HUES64 (cell line): ENCODE data around the gene RAB6C.
"Not testable (repeated sequence)": the region's sequence is repeated elsewhere in the genome, so short reads cannot be mapped to it uniquely, and the experiment has no call there.

Experiments
- H3K27ac ChIP-seq: 2 replicates; pipeline ENCODE4 v1.7.0; 2013; ENCODE audit warnings: low read depth, low read length, inconsistent platforms
- H3K27me3 ChIP-seq: 2 replicates; pipeline ENCODE4 v1.6.1; 2013; ENCODE audit warnings: mild to moderate bottlenecking, low read length; ENCODE audit not compliant: insufficient read depth
- H3K36me3 ChIP-seq: 2 replicates; pipeline ENCODE4 v1.6.1; 2013; ENCODE audit warnings: mild to moderate bottlenecking, low read length; ENCODE audit not compliant: insufficient read depth
- H3K4me1 ChIP-seq: 2 replicates; pipeline ENCODE4 v1.6.1; 2013; ENCODE audit warnings: mild to moderate bottlenecking, low read length, moderate library complexity; ENCODE audit not compliant: insufficient read depth
- H3K4me3 ChIP-seq: 2 replicates; pipeline ENCODE4 v1.5.1; 2013; ENCODE audit warnings: mild to moderate bottlenecking, low read length, moderate library complexity
- H3K9ac ChIP-seq: 2 replicates; pipeline ENCODE4 v1.6.1; 2013; ENCODE audit warnings: mild to moderate bottlenecking, low read depth, low read length
- H3K9me3 ChIP-seq: 2 replicates; pipeline ENCODE4 v1.6.1; 2013; ENCODE audit warnings: low read depth, low read length; ENCODE audit not compliant: insufficient read depth
- WGBS: fragments of 150-250, 120-280 bp; methylation state at CpG from one replicate; pipeline ENCODE4 v1.1.7; 2013; ENCODE audit warnings: missing lambda C conversion rate; 5-methylcytosine and 5-hydroxymethylcytosine counted together

Gene RAB6C

GRCh38 chr2:129957891-129958290, 21.6 kb upstream of the RAB6C start:
- Histone ChIP-seq H3K36me3 (no peaks in the 10 kb centered on the region), H3K4me1 (no peaks in the 10 kb centered on the region), H3K4me3 (no peak overlapping the region), H3K9me3 (no peaks in the 10 kb centered on the region), H3K9ac (no peak overlapping the region), H3K27ac (no peak overlapping the region), H3K27me3 (no peaks in the 10 kb centered on the region)
- 76% methylated on average over 3 of the region's 4 CpGs for WGBS

DNA sequence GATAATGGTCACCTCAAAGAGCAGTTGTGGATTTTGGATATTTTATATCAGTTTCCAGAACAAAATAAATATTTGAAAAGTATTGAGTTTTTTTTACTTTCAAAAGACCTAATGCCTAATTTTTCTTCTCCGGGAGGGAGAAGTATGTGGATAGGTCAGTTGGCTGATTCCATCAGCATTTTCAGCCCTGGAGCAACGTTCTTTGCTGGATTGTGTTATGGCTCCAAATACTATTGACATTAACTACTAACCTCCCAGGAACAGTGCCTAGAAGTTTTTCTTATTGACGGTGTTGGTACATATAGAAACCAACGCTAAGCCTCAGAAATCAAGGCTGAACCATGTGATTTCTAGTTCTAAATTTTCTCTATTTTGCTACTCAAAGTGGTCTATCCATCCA, 20.7 kb upstream of the RAB6C start:
- H3K27me3 ChIP-seq, H3K9me3 ChIP-seq, H3K9ac ChIP-seq, H3K27ac ChIP-seq, H3K4me3 ChIP-seq, H3K36me3 ChIP-seq, H3K4me1 ChIP-seq: not testable (repeated sequence)
- WGBS, result 89% methylated on average over 3 of the region's 4 CpGs

DNA sequence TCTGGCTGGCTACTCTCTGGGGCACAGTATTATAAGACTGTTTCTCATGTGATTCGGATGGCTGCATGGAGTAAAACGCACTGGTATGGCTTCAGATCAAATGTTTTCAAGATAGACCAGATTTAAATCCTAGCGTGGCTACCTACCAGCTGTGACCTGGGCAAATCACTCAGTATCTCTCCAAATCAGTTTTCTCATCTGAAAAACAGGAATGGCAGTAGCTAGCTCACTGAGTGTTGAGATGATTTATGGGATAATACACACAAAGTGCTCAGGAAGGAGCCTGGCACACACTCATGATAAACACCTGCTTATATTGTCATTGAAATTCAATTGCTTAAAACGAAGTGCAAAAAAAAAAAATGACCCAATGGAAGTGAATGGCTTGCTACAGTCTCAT, 10.9 kb upstream of the RAB6C start:
- 85% methylated on average over 4 of the region's 4 CpGs for WGBS
- not testable (repeated sequence) for H3K36me3 ChIP-seq, H3K27me3 ChIP-seq, H3K9me3 ChIP-seq, H3K27ac ChIP-seq, H3K4me3 ChIP-seq, H3K9ac ChIP-seq, H3K4me1 ChIP-seq

DNA sequence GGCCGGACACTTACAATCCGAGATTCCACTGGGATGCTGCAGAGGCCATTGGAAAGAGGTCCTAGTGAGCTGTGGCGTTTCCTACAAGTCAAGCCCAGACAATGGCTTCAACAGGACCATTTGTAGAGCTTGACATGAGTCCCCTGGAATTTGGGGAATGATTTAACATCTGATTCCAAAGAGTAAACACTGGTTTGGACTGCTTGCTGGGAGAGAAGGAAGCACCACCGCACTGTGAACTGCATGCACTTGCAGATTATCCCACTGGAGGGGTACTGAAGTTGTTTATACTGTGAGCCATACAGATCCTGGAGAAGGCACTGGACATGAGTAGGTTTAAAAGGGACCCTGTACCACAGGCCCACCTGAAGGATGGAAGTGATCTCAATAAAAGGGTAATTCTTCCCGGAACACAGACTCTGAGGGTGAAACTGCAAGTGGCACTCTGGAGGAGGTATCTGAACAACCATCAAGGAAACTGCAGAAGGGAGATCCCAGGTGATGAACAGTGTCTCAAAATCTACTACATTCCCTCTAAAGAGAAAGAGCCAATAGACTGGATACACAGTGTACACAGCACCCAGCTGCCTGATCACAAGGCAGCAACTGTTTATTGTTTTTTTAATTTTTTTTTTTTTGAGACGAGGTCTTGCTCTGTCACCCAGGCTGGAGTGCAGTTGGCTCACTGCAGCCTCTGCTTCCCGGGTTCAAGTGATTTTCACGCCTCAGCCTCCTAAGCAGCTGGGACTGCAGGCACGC, 4.3 kb upstream of the RAB6C start:
- H3K27me3 ChIP-seq, result peaks cover 24% of the 10 kb centered on the region

DNA sequence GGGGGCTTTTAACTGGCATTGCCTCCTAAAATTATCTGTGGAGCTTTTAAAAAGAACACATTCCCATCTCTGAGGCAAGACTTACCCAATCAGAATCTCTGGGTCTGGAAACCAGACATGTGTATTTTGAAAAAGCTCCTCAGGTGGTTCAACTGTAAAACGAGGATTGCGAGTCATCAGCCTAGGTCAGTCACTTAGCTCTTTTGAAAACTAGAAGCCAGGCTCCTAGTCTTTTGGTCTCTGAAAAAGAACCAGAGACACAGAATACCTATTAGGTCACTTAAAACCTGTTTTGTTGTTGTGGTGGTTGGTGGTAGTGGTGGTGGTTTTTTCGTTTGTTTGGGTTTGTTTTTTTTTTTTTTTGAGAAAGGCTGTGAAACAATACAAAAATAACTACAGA, 2.5 kb upstream of the RAB6C start:
- H3K9ac ChIP-seq, H3K4me1 ChIP-seq, H3K9me3 ChIP-seq, H3K4me3 ChIP-seq, H3K27ac ChIP-seq, H3K36me3 ChIP-seq: not testable (repeated sequence)
- WGBS, result 86% methylated on average over 2 of the region's 3 CpGs
- H3K27me3 ChIP-seq, result peaks cover 38% of the 10 kb centered on the region

More for the DNA sequence above, 4.3 kb upstream of the RAB6C start:
- 92% methylated on average over 9 of the region's 9 CpGs for WGBS
- no peaks in the 10 kb centered on the region for H3K9me3 ChIP-seq
- H3K27ac ChIP-seq, result no peak overlapping the region
- no peak overlapping the region for H3K9ac ChIP-seq
- 0 out of 2 replicates have a peak, but pooled peaks cover 5% of the 10 kb centered on the region for H3K4me1 ChIP-seq
- no peaks in the 10 kb centered on the region for H3K36me3 ChIP-seq
- H3K4me3 ChIP-seq, result no peak overlapping the region

- WGBS, result 87% methylated on average over 5 of the region's 5 CpGs
- Histone ChIP-seq H3K4me1 (no peaks in the 10 kb centered on the region), H3K4me3 (no peak overlapping the region), H3K27ac (no peak overlapping the region), H3K27me3 (peaks cover 38% of the 10 kb centered on the region), H3K9me3 (no peaks in the 10 kb centered on the region), H3K36me3 (no peaks in the 10 kb centered on the region), H3K9ac (no peak overlapping the region)
Observed at GRCh38 chr2:129977986-129978385, 1.5 kb upstream of the RAB6C start.

DNA sequence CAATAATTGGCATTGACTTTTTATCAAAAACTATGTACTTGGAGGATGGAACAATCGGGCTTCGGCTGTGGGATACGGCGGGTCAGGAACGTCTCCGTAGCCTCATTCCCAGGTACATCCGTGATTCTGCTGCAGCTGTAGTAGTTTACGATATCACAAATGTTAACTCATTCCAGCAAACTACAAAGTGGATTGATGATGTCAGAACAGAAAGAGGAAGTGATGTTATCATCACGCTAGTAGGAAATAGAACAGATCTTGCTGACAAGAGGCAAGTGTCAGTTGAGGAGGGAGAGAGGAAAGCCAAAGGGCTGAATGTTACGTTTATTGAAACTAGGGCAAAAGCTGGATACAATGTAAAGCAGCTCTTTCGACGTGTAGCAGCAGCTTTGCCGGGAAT, 780 bp downstream of the RAB6C start:
- H3K4me1 ChIP-seq, H3K27ac ChIP-seq, H3K9ac ChIP-seq, H3K36me3 ChIP-seq, H3K9me3 ChIP-seq: not testable (repeated sequence)
- 2% methylated on average over 2 of the region's 13 CpGs for WGBS
- H3K4me3 ChIP-seq, result peak overlapping the region; percentile 34; the same call in 1 of the 2 replicates
- H3K27me3 ChIP-seq, result peaks cover 38% of the 10 kb centered on the region

GRCh38 chr2:129981689-129982088, 2.2 kb downstream of the RAB6C start:
- not testable (repeated sequence) for H3K36me3 ChIP-seq, H3K4me3 ChIP-seq, H3K4me1 ChIP-seq, H3K9ac ChIP-seq, H3K9me3 ChIP-seq, H3K27ac ChIP-seq
- H3K27me3 ChIP-seq, result peaks cover 41% of the 10 kb centered on the region
- 55% methylated on average over 4 of the region's 7 CpGs for WGBS

- Histone ChIP-seq H3K9me3 (no peaks in the 10 kb centered on the region), H3K27me3 (peaks cover 24% of the 10 kb centered on the region), H3K9ac (no peak overlapping the region), H3K36me3 (no peaks in the 10 kb centered on the region), H3K4me3 (no peak overlapping the region), H3K27ac (no peak overlapping the region), H3K4me1 (no peaks in the 10 kb centered on the region)
- 95% methylated on average over 2 of the region's 2 CpGs for WGBS
Observed at GRCh38 chr2:129984426-129984825, 5.0 kb downstream of the RAB6C start.

GRCh38 chr2:129992415-129993006, 13.0 kb downstream of the RAB6C start:
- peaks cover 29% of the 10 kb centered on the region for H3K27me3 ChIP-seq
- not testable (repeated sequence) for H3K27ac ChIP-seq, H3K9ac ChIP-seq, H3K4me1 ChIP-seq, H3K9me3 ChIP-seq, H3K36me3 ChIP-seq
- H3K4me3 ChIP-seq, result peak overlapping the region; percentile 37
- 4% methylated on average over 27 of the region's 49 CpGs for WGBS

GRCh38 chr2:129993151-129993550, 13.7 kb downstream of the RAB6C start:
- H3K4me1 ChIP-seq, H3K9ac ChIP-seq, H3K27ac ChIP-seq, H3K9me3 ChIP-seq, H3K36me3 ChIP-seq: not testable (repeated sequence)
- 64% methylated on average over 20 of the region's 20 CpGs for WGBS
- Histone ChIP-seq H3K27me3 (peaks cover 29% of the 10 kb centered on the region), H3K4me3 (peak overlapping the region; percentile 37)
